SH-SY5Y (cell line): ENCODE results near the gene B4GALNT1.

Experiments
- GATA2 ChIP-seq: IDR thresholded peaks from 2 replicates; pipeline ENCODE4 v1.6.1; 2011; ENCODE audit warnings: mild to moderate bottlenecking, low read depth, low read length
- GATA3 ChIP-seq: IDR thresholded peaks from 2 replicates; pipeline ENCODE4 v1.6.1; 2011; ENCODE audit warnings: low read depth, mild to moderate bottlenecking, low read length, moderate library complexity

B4GALNT1 gene

GRCh38 chr12:57632073-57632957 is 686 bp downstream of the B4GALNT1 start:
- no peak for TF ChIP-seq GATA2
- TF ChIP-seq GATA3: no peak

DNA sequence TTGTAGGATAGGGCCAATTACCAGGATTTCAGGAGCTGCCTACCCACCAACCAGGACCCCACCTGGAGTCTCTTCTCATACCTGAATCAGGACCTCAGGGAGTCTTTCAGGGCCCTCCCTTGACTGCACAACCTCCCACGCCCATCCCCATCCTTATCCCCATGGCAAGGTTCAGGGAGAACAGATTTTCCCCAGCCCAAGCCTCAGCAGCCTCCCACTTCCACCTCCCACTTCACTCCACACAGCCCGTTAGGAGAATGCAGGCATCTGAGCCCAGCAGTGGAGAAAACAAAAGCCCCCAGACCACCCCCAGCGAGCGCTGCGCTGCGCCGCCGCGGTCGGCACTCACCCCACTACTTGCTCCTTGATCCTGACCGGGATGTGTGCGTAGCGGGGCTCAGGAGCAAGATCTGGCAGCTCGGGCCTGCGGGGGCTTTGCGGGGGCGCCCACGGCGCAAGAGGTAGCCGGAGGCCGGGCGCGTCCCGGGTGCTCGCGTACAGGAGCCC is 1.4 kb downstream of the B4GALNT1 start:
- TF ChIP-seq GATA2: no peak
- TF ChIP-seq GATA3: no peak

DNA sequence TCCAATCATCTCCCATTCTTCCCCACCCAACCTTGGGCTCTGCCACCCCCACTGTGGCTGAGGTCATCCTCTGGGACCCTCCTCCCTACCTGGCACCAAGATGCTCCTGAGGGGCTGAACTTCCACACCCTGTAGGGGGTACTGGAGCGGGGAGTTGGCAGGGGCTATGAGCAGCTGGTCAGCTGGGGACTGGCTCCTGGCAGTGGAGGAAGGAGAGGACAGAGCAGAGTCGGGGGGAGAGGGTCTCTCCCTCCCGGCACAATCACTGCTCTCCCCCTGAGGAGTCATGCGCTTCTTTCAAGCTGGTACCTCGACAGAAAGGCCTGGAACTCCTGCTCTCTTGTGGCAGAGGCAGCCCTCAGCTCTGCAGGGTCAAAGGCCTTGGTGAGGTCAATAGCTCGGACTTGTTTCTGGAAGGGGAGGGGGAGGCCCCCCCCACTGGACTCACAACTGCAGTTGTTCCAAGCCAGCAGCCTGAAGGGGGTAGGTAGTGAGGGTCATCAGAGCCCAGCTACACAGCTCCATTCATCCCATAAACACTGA is 2.0 kb downstream of the B4GALNT1 start:
- TF ChIP-seq GATA3: no peak
- no peak for TF ChIP-seq GATA2

DNA sequence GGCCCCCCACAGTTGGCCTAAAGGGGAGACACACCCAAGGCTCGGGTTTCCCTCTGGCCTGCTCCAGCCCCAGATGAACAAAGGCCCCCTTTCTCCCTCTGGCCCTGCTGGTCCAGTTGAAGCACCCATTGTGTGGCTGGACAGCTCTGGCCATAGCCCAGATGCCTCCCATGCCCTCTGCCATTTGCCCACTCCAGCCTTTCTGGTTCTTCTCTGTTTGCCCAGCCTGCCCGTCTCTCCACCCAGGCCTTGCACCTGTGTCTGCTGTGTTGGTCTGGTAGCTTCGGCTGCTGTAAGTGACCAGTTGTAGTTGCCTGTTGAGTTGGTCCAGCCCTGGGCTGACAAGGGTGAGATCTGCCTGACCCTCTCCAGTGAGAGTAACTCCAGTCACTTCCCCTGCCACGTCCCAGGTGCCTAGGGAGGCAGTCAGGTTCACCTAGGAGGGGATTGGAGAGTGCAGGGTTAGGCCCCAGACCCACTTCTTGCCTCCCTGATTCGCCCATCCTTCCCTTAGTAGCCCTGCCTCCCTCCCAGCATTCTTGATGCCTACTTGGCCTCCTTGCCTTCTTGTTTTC is 3.0 kb downstream of the B4GALNT1 start:
- TF ChIP-seq GATA3 (no peak), GATA2 (no peak)

GRCh38 chr12:57628280-57629191 is 4.5 kb downstream of the B4GALNT1 start:
- no peak for TF ChIP-seq GATA3
- TF ChIP-seq GATA2: no peak

DNA sequence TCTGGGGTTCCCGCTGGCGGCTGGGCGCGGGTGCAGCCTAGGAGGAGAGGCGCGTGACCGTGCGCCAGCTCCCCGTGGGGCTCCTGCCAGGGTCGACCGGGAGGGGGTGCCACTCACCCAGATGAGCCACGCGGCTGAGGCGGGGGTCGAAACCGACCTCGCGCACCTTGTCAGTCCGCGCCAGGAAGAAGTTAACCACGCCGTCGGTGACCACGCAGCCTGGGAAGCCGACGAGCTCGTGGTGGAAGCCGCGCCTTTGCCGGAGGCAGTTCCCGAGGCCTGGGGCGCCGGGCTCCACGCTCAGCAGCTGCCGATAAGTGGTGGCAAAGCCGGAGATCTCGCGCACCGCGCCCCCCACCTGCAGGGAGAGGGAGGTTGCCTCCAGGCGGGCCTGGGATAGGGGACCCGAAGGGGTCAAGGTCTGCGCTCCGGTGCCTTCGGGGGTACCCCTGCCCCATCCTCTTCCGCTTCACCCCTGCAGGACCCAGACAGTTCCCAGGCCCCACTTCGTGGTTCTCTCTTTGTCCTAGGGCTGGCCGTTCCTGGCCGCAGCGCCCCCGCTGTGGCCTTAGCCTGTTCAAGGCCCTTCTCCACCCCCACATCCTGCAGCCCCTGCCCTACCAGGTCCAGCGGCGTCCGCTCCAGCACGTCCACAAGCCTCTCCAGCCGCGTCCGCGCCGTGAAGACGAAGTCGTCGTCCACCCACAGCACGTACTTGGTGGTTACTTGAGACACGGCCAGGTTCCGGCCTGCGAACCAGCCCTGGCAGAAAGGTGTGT is 5.3 kb downstream of the B4GALNT1 start:
- no peak for TF ChIP-seq GATA3
- TF ChIP-seq GATA2: no peak

- TF ChIP-seq GATA3 (no peak), GATA2 (no peak)
These were observed 6.0 kb downstream of the B4GALNT1 start for GRCh38 chr12:57626921-57627445.

GRCh38 chr12:57626111-57626920 is 6.7 kb downstream of the B4GALNT1 start:
- TF ChIP-seq GATA2 (no peak), GATA3 (no peak)

- no peak for TF ChIP-seq GATA3
- no peak for TF ChIP-seq GATA2
These were observed 7.6 kb downstream of the B4GALNT1 start for GRCh38 chr12:57625261-57626032.

DNA sequence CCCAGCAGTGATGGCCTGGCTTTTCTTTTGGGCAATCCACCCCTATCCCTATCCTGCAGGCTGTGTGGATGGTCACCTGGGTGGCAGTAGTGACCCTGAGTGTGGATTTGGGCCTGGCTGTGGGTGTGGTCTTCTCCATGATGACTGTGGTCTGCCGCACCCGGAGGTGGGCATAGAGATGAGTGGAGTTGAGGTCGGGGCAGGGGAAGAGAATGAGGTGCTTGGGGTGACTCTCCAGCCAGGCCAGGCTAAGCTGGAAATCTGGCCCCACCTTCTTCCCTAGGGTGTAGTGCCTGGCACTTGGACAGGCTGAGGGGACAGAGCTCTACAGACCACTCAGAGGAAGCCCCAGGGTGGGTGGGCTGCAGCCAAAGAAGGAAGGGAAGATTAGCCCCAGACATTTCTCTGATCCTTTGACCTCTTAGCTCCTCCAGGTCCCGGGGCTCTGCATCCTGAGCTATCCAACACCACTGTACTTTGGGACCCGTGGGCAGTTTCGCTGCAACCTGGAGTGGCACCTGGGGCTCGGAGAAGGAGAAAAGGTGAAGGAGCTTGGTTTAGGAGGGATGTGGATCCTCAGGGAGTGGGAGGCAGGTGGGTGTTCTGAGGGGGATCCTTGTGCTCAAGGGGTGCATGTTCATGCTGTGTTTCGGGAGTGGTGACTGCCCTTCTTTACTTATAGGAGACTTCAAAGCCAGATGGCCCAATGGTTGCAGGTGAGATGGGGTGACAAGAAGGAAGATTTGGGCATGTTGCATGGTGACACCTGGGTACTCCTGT is 8.4 kb downstream of the B4GALNT1 start:
- TF ChIP-seq GATA2 (no peak), GATA3 (no peak)
